Hematopoietic multipotent progenitor cell treated with erythropoietin and hydrocortisone succinate and interleukin-3 and kit ligand, for 17 days (in vitro differentiated cells): Measurements from ENCODE around the gene SPN.
"Not testable (repeated sequence)": the region's sequence is repeated elsewhere in the genome, so short reads cannot be mapped to it uniquely, and the experiment has no call there.

Source experiments
- DNase-seq: peaks from one replicate; pipeline ENCODE4 v3.0.0-alpha.2; 2015; ENCODE audit warnings: low spot score

Gene SPN

DNA sequence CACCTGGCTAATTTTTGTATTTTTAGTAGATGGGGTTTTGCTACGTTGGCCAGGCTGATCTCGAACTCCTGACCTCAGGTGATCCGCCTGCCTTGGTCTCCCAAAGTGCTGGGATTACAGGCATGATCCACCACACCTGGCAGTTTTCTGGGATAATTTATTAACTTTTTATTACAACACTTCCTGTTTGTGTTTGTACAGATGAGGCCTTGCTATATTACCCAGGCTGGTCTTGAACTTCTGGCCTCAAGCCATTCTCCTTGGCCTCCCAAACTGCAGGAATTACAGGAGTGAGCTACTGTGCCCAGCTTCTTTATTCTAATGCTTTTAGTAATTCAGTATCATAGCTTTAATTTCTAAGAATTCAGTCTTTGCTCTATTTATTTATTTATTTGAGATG is 16.1 kb upstream of the SPN start:
- DNase-seq, result no peak

DNA sequence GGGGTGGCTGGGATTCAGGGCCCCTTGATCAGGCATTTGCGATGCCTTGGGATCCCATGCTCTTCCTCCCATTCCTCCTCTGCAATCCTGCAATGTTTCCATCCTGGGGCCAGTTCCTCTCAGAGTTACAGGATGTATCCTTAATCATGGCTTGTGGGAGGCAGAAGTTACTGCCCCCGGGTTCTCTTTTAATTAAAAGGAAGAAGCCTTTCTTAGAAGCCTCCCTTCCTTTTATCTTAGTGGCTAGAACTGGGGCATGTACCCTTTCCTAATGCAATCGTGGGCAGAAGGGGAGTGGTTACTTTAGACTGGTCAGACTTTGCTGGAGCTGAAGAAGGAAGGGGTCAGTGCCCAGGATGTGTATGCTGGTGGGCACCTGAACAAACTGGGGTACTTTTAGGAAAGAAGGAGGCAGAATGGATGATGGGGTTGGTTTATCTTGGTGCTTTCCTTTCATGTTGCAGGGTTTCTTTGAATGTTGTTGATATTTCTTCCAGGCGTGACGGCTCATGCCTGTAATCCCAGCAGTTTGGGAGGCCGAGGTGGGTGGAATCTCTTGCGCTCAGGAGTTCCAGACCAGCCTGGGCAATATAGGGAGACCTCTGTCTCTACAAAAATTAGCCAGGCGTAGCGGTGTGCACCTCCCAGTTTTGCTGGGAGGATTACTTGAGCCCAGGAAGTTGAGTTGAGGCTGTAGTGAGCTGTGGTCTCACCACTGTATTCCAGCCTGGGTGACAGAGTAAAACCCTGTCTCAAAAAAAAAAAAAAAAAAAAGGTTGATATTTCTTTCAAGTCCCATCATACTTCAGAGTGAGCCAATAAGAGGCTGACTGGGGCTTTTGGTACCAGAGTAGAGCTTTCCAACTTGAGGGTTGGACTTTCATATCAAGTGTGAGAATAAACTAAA is 13.2 kb upstream of the SPN start:
- DNase-seq, result no peak

DNA sequence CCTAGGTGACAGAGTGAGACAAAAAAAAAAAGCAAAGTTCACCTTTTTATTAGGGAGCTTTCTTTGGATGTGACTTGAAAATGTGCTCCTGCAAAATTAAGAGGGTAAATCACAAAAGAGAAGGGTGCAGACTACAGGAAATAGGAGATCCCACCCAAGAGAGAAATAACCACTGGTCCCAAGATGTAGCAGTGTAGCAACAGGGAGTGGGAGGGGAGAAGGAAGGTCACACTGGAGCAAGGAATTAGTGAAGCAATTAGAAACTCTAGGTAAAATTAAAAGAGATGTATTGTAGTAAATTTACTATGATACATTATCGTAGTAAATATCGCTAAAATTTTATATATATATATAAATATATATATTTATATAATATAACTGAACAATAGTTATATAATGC is 12.3 kb upstream of the SPN start:
- no peak for DNase-seq

- no peak for DNase-seq
Measured at GRCh38 chr16:29651774-29652349, 11.2 kb upstream of the SPN start.

DNA sequence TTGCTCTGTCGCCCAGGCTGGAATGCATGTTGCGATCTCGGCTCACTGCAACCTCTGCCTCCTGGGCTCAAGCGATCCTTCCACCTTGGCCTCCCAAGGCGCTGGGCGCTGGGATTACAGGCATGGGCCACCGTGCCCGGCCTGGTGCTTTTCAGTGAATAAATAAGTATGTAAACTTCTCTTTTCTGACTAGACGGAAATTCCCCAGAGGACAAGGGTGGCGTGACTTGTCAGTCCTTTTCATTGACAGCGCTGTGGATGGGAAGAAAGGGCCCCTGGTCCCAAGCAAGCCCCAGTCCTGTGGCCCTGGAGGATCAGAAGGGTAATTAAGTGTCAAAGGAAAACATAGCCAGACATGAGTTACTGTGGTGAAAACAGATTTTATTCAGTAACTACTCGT is 9.6 kb upstream of the SPN start:
- no peak for DNase-seq

DNA sequence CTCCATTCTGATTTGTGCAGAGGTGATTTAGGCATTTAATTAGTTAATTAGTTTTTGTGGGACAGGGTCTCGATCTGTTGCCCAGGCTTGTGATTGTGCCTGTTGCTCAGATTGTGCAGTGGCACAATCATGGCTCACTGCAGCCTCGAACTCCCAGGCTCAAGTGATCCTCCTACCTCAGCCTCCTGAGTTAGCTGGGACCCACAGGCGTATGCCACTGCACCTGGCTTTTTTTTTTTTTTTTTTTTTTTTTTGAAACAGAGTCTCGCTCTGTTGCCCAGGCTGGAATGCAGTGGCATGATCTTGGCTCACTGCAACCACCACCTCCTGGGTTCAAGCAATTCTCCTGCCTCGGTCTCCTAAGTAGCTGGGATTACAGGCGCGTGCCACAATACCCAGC is 9.2 kb upstream of the SPN start:
- not testable (repeated sequence) for DNase-seq

DNA sequence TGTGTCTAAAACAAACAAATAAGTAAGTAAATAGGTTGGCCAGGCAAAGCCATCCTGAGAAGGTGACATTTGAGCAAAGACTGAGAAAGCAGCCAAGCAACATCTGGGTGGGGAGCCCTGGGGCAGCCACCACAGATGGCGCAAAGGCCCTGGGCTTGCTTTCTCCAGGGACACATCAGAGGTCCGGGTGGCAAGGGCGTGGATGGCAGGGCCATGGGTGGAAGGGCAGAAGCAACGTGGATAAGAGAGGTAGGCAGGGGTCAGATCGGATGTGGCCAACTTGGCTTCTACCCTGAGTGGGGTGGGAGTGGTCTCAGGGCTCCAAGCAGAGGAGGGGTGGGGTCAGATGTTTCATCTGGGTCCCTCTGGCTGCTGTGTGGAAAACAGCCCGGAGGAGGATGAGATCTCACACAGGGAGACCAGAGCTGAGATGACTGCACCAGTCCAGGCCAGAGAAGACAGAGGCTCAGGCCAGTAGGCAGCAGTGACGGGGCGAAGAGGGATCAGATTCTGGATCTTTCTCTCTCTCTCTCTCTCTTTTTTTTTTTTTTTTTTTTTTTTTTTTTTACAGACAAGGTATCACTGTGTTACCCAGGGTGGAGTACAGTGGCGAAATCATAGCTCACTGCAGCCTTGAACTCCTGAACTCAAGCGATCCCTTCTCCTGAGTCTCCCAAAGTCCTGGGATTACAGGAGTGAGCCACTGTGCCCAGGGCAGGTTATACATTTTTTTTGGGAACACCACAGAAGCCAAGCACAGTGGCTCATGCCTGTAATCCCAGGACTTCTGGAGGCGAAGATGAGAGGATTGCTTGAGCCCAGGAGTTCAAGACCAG is 6.1 kb upstream of the SPN start:
- DNase-seq, result peak; percentile 35

GRCh38 chr16:29658705-29659104 is 4.3 kb upstream of the SPN start:
- DNase-seq, result no peak

DNA sequence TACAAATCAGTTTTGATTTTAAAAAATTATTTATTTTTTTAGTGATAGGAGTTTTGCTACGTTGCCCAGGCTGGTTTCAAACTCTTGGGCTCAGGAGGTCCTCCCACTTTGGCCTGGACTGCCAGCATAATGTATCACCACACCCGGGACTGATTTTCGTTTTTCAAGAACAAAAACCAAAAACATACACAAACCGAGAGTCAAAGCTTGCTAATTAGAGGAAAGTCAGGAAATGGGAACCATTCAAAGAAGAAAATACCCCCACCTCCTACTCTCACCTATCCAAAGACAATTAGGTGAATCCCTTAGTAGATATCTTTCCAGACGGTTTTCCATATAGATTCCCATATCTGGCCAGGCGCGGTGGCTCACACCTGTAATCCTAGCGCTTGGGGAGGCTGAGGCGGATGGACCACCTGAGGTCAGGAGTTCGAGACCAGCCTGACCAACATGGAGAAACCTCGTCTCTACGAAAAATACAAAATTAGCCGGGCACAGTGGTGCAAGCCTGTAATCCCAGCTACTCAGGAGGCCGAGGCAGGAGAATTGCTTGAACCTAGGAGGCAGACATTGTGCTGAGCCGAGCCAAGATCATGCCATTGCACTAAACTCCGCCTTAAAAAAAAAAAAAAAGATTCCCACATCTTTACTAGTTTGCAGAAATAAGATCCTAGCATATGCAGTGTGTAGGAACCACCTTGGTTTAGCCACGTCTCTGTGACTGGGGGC is 883 bp upstream of the SPN start:
- DNase-seq, result no peak

GRCh38 chr16:29662729-29663015 is 375 bp upstream of the SPN start:
- DNase-seq, result no peak

- DNase-seq, result no peak
Measured at GRCh38 chr16:29663807-29664090, 702 bp downstream of the SPN start.

DNA sequence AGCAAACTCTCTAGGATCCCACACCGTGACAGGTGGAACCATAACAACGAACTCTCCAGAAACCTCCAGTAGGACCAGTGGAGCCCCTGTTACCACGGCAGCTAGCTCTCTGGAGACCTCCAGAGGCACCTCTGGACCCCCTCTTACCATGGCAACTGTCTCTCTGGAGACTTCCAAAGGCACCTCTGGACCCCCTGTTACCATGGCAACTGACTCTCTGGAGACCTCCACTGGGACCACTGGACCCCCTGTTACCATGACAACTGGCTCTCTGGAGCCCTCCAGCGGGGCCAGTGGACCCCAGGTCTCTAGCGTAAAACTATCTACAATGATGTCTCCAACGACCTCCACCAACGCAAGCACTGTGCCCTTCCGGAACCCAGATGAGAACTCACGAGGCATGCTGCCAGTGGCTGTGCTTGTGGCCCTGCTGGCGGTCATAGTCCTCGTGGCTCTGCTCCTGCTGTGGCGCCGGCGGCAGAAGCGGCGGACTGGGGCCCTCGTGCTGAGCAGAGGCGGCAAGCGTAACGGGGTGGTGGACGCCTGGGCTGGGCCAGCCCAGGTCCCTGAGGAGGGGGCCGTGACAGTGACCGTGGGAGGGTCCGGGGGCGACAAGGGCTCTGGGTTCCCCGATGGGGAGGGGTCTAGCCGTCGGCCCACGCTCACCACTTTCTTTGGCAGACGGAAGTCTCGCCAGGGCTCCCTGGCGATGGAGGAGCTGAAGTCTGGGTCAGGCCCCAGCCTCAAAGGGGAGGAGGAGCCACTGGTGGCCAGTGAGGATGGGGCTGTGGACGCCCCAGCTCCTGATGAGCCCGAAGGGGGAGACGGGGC is 1.3 kb downstream of the SPN start:
- DNase-seq, result peak; percentile 70

GRCh38 chr16:29665294-29666077 is 2.4 kb downstream of the SPN start:
- DNase-seq, result peak; percentile 24

GRCh38 chr16:29667322-29667610 is 4.2 kb downstream of the SPN start:
- not testable (repeated sequence) for DNase-seq

DNA sequence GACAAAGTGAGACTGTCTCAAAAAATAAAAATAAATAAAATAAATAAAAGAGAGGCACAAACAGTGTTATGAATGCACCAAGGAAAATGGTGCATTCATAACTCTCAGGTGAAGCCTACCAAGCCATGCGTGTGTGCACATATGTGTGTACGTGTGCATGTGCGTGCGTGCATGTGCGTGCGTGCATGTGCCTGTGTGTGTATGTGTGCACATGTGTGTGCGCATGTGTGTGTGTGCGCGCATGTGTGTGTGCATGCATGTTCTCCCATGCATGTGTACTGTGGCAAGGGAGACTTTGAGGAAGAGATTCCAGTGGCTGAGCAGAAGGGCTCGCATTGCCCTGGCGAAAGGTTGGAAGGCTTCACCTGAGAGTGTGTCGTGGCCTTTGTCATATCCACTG is 4.7 kb downstream of the SPN start:
- no peak for DNase-seq

DNA sequence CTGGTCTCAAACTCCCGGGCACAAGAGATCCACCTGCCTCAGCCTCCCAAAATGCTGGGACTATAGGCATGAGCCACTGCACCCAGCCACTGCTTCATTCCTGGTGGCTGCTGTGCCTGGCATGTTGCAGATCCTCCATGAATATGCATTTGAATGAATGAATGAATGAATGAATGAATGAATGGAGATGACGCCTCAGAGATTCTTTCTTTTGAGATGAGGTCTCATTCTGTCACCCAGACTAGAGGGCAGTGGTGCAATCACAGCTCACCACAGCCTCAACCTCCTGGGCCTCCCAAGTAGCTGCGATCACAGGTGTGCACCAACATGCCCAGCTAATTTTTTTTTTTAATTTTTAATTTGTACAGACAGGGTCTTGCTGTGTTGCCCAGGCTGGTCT is 5.2 kb downstream of the SPN start:
- no peak for DNase-seq

DNA sequence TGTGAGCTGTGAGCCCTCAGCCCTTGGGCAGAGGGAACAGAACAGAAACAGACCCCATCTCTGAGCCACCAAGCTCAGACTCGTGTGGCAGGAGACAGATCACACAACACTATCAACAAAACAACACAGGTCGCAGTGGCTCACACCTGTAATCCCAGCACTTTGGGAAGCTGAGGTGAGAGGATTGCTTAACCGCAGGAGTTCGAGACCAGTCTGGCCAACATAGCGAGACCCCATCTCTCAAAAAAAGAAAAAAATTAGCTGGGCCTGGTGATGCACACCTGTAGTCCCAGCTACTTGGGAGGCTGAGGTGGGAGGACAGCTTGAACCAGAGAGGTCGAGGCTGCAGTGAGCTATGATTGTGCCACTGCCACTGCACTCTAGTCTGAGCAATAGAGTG is 10.5 kb downstream of the SPN start:
- no peak for DNase-seq

DNA sequence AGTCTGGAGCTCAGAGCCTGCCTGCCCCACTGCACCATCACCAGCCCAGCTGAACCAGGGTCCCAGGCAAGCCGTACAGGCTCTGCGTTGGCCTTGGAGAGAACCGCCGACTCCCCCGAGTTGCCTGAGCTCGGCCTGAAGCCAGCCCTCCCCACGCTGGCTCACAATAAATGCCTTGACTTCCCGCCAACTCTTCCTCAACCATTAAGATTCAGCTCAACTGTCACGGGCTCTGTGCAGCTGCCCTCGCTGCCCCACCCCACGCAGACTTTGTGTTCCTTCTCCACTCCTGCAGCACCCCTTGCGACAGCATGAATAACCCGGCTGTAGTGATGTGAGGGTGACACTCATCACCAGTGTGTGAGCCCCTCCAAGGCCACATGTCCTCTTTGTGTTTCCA is 11.1 kb downstream of the SPN start:
- no peak for DNase-seq

DNA sequence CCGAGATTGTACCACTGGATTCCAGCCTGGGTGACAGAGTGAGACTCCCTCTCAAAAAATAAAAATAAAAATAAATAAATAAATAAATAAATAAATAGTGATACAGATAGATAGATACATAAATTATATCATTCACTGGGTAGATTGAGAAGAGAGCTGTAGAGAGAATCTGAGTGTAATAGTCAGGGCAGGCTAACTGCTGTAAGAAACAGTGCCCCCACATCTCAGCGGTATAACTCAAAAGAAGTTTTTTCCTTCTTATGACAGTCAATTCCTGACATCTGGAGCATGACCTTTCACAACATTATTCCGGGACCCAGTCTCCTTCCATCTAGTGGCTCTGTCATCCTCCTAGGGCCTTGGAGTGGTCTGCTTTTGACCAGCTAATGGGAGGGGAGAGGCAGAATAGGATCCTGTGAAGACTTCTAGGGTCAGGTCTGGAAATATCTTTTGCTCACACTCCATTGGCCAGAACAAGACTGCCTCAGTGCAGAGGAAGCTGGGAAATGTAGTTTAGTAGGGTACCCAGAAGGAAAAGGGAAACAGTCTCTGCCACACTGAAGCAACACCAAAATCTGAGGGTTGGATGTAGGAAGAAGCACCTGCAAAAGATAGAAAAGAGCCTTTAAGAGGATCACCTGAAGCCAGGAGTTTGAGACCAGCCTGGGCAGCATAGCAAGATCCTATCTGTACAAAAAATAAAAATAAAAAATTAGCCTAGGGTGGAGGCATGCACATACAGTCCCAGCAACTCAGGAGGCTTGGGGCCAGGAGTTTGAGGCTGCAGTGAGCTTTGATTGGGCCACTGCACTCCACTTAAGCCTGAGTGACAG is 13.0 kb downstream of the SPN start:
- no peak for DNase-seq
